ENCODE measurements around the gene SSR1. TPM values are rescaled to one million over a fixed set of nuclear protein-coding genes. Genes with fewer than 3 reads are reported as not detected.

The SSR1 gene
- total and polyA plus RNA-seq, 9 of the 15 experiments (the other 6 are each of a cell fraction or from before 2014, with no cell fraction given): 87.7 to 220 (median 144) TPM

GRCh38 chr6:7261032-7261841 lies 51.8 kb downstream of the SSR1 start (continued):
- TF ChIP-seq CUX1 (CRISPR knock-in tag; IDR thresholded peaks at IDR 0.05): no peak
- TF ChIP-seq ZNF696 (CRISPR knock-in tag; conservative IDR thresholded peaks at IDR 0.05): no peak
- no peak for TF ChIP-seq ZNF165 (CRISPR knock-in tag; IDR thresholded peaks at IDR 0.05; ENCODE audit: borderline replicate concordance)
- TF ChIP-seq UBTF (IDR thresholded peaks at IDR 0.05; ENCODE audit: borderline replicate concordance in 1 of 2, low read depth in 2 of 2, low read length in 2 of 2): no peak
- TF ChIP-seq SMARCB1 (IDR thresholded peaks at IDR 0.05; ENCODE audit: insufficient read length, low read depth): no peak
- no peak for TF ChIP-seq E2F8 (IDR thresholded peaks at IDR 0.05; ENCODE audit: low read depth, partially characterized antibody)
- TF ChIP-seq ZNF717 (CRISPR knock-in tag; IDR thresholded peaks at IDR 0.05): no peak
- no peak for TF ChIP-seq SOX6 (IDR thresholded peaks at IDR 0.05)
- TF ChIP-seq MNT (conservative IDR thresholded peaks at IDR 0.05): peak in 1 of 2 experiments; percentile 39; a peak in 1 of 4 replicates
- TF ChIP-seq ZNF23 (CRISPR knock-in tag; IDR thresholded peaks at IDR 0.05): no peak
- no peak for TF ChIP-seq GATAD2A (IDR thresholded peaks at IDR 0.05)
- no peak for TF ChIP-seq ZNF507 (tag; conservative IDR thresholded peaks at IDR 0.05)
- TF ChIP-seq NR1H2 (CRISPR knock-in tag; IDR thresholded peaks at IDR 0.05): no peak
- TF ChIP-seq ZNF699 (CRISPR knock-in tag; IDR thresholded peaks at IDR 0.05; ENCODE audit: insufficient replicate concordance): no peak
- no peak for TF ChIP-seq ARHGAP35 (IDR thresholded peaks at IDR 0.05; ENCODE audit: partially characterized antibody)
